COLO829 (cell line): ENCODE results near the gene ESRRB.

Experiments used
- DNase-seq: peaks from one replicate; pipeline ENCODE4 v3.0.0; 2012; ENCODE audit warnings: low spot score

Gene ESRRB

GRCh38 chr14:76352639-76353281 is 23.2 kb upstream of the ESRRB start:
- DNase-seq, result no peak

GRCh38 chr14:76354310-76354709 is 21.6 kb upstream of the ESRRB start:
- DNase-seq, result no peak

- DNase-seq, result no peak
Measured at GRCh38 chr14:76355771-76356170, 20.2 kb upstream of the ESRRB start.

- no peak for DNase-seq
Measured at GRCh38 chr14:76371066-76371465, 4.9 kb upstream of the ESRRB start.

- no peak for DNase-seq
Measured at GRCh38 chr14:76373456-76373855, 2.5 kb upstream of the ESRRB start.

GRCh38 chr14:76375484-76375883 is 453 bp upstream of the ESRRB start:
- no peak for DNase-seq

GRCh38 chr14:76376409-76376877 is 506 bp downstream of the ESRRB start:
- no peak for DNase-seq

GRCh38 chr14:76376878-76377734 is 1.2 kb downstream of the ESRRB start:
- no peak for DNase-seq

GRCh38 chr14:76377735-76378074 is 1.8 kb downstream of the ESRRB start:
- no peak for DNase-seq

- no peak for DNase-seq
Measured at GRCh38 chr14:76380991-76381390, 5.1 kb downstream of the ESRRB start.

GRCh38 chr14:76381817-76382494 is 6.0 kb downstream of the ESRRB start:
- no peak for DNase-seq

- DNase-seq, result no peak
Measured at GRCh38 chr14:76382495-76382832, 6.5 kb downstream of the ESRRB start.

GRCh38 chr14:76385435-76385834 is 9.5 kb downstream of the ESRRB start:
- no peak for DNase-seq

GRCh38 chr14:76386944-76387782 is 11.2 kb downstream of the ESRRB start:
- DNase-seq, result peak; percentile 76

GRCh38 chr14:76389841-76390240 is 13.9 kb downstream of the ESRRB start:
- DNase-seq, result no peak

- no peak for DNase-seq
Measured at GRCh38 chr14:76390621-76391020, 14.7 kb downstream of the ESRRB start.

- DNase-seq, result no peak
Measured at GRCh38 chr14:76391981-76392690, 16.2 kb downstream of the ESRRB start.

GRCh38 chr14:76394569-76394968 is 18.6 kb downstream of the ESRRB start:
- DNase-seq, result no peak

GRCh38 chr14:76395161-76395560 is 19.2 kb downstream of the ESRRB start:
- DNase-seq, result no peak

GRCh38 chr14:76396714-76397187 is 20.8 kb downstream of the ESRRB start:
- DNase-seq, result no peak

GRCh38 chr14:76405627-76406026 is 29.7 kb downstream of the ESRRB start:
- DNase-seq, result no peak
